HuH-7 (cell line): ENCODE data around the gene CCZ1B.
"Not testable (repeated sequence)": the region's sequence is repeated elsewhere in the genome, so short reads cannot be mapped to it uniquely, and the experiment has no call there.

Source experiments
- DNase-seq: peaks from one replicate; pipeline ENCODE4 v3.0.0; 2011; ENCODE audit warnings: low spot score

Gene CCZ1B

GRCh38 chr7:6831018-6831725 lies 5.1 kb upstream of the CCZ1B start:
- DNase-seq = no peak

- DNase-seq = not testable (repeated sequence)
Observed at GRCh38 chr7:6830026-6830425, 4.0 kb upstream of the CCZ1B start.

GRCh38 chr7:6829616-6830015 lies 3.5 kb upstream of the CCZ1B start:
- not testable (repeated sequence) for DNase-seq

- not testable (repeated sequence) for DNase-seq
Observed at GRCh38 chr7:6827180-6827579, 1.1 kb upstream of the CCZ1B start.

GRCh38 chr7:6825236-6826125 lies 594 bp downstream of the CCZ1B start:
- not testable (repeated sequence) for DNase-seq

- DNase-seq = not testable (repeated sequence)
Observed at GRCh38 chr7:6821622-6822021, 4.5 kb downstream of the CCZ1B start.

GRCh38 chr7:6815470-6815869 lies 10.6 kb downstream of the CCZ1B start:
- not testable (repeated sequence) for DNase-seq

GRCh38 chr7:6813011-6813410 lies 13.1 kb downstream of the CCZ1B start:
- not testable (repeated sequence) for DNase-seq

- not testable (repeated sequence) for DNase-seq
Observed at GRCh38 chr7:6807959-6808358, 18.1 kb downstream of the CCZ1B start.

GRCh38 chr7:6807393-6807918 lies 18.6 kb downstream of the CCZ1B start:
- DNase-seq = not testable (repeated sequence)

- DNase-seq = not testable (repeated sequence)
Observed at GRCh38 chr7:6800331-6800730, 25.7 kb downstream of the CCZ1B start.

- DNase-seq = not testable (repeated sequence)
Observed at GRCh38 chr7:6799887-6800286, 26.2 kb downstream of the CCZ1B start.

- DNase-seq = not testable (repeated sequence)
Observed at GRCh38 chr7:6798047-6798446, 28.0 kb downstream of the CCZ1B start.

- not testable (repeated sequence) for DNase-seq
Observed at GRCh38 chr7:6797218-6797617, 28.9 kb downstream of the CCZ1B start.

- DNase-seq = not testable (repeated sequence)
Observed at GRCh38 chr7:6794276-6794675, 31.8 kb downstream of the CCZ1B start.

- DNase-seq = not testable (repeated sequence)
Observed at GRCh38 chr7:6792113-6792872, 33.8 kb downstream of the CCZ1B start.

GRCh38 chr7:6789353-6789752 lies 36.7 kb downstream of the CCZ1B start:
- DNase-seq = not testable (repeated sequence)

GRCh38 chr7:6781581-6781980 lies 44.5 kb downstream of the CCZ1B start:
- not testable (repeated sequence) for DNase-seq

- DNase-seq = not testable (repeated sequence)
Observed at GRCh38 chr7:6761186-6761585, 64.9 kb downstream of the CCZ1B start.

GRCh38 chr7:6753964-6754363 lies 72.1 kb downstream of the CCZ1B start, which contains the start of gene RSPH10B2:
Gene RSPH10B2, plus strand, starts transcription at chr7:6754103. Its CDS starts 3,575 bp downstream, at chr7:6757678.
- not testable (repeated sequence) for DNase-seq

GRCh38 chr7:6750173-6750572 lies 75.9 kb downstream of the CCZ1B start:
- DNase-seq = not testable (repeated sequence)

- not testable (repeated sequence) for DNase-seq
Observed at GRCh38 chr7:6749335-6749734, 76.7 kb downstream of the CCZ1B start.
